Measurements from ENCODE around the gene SMIM38.

The SMIM38 gene

GRCh38 chr11:69114811-69115523 is 40.8 kb upstream of the SMIM38 start:
- Histone ChIP-seq H2AFZ (ENCODE audit: low read depth, low read length) (no peak overlapping the region), H3K36me3 (ENCODE audit: insufficient read depth, low read length) (no peaks in the 10 kb centered on the region), H3K27me3 (ENCODE audit: insufficient read depth, low read length) (no peaks in the 10 kb centered on the region), H3K4me1 (ENCODE audit: insufficient read depth, low read length) (no peaks in the 10 kb centered on the region), H3K9me3 (ENCODE audit: low read length) (peaks cover 2% of the 10 kb centered on the region), H3K4me3 (ENCODE audit: low read length) (no peak overlapping the region)

GRCh38 chr11:69115586-69116560 is 39.9 kb upstream of the SMIM38 start:
- H3K4me3 ChIP-seq (ENCODE audit: low read length) = no peak overlapping the region
- peaks cover 3% of the 10 kb centered on the region for H3K9me3 ChIP-seq (ENCODE audit: low read length)
- no peaks in the 10 kb centered on the region for H3K4me1 ChIP-seq (ENCODE audit: insufficient read depth, low read length)
- no peak overlapping the region for H2AFZ ChIP-seq (ENCODE audit: low read depth, low read length)
- H3K27me3 ChIP-seq (ENCODE audit: insufficient read depth, low read length) = no peaks in the 10 kb centered on the region
- H3K36me3 ChIP-seq (ENCODE audit: insufficient read depth, low read length) = no peaks in the 10 kb centered on the region

- H3K36me3 ChIP-seq (ENCODE audit: insufficient read depth, low read length) = no peaks in the 10 kb centered on the region
- no peak overlapping the region for H3K4me3 ChIP-seq (ENCODE audit: low read length)
- peaks cover 3% of the 10 kb centered on the region for H3K9me3 ChIP-seq (ENCODE audit: low read length)
- no peaks in the 10 kb centered on the region for H3K4me1 ChIP-seq (ENCODE audit: insufficient read depth, low read length)
- no peaks in the 10 kb centered on the region for H3K27me3 ChIP-seq (ENCODE audit: insufficient read depth, low read length)
- no peak overlapping the region for H2AFZ ChIP-seq (ENCODE audit: low read depth, low read length)
Measured at GRCh38 chr11:69116671-69117070, 39.1 kb upstream of the SMIM38 start.

- Histone ChIP-seq H3K4me1 (ENCODE audit: insufficient read depth, low read length) (peaks cover 17% of the 10 kb centered on the region), H2AFZ (ENCODE audit: low read depth, low read length) (no peak overlapping the region), H3K36me3 (ENCODE audit: insufficient read depth, low read length) (no peaks in the 10 kb centered on the region), H3K4me3 (ENCODE audit: low read length) (no peak overlapping the region), H3K9me3 (ENCODE audit: low read length) (peaks cover 3% of the 10 kb centered on the region), H3K27me3 (ENCODE audit: insufficient read depth, low read length) (no peaks in the 10 kb centered on the region)
Measured at GRCh38 chr11:69119190-69119589, 36.5 kb upstream of the SMIM38 start.

GRCh38 chr11:69120096-69120875 is 35.4 kb upstream of the SMIM38 start:
- H3K4me3 ChIP-seq (ENCODE audit: low read length) = no peak overlapping the region
- no peaks in the 10 kb centered on the region for H3K36me3 ChIP-seq (ENCODE audit: insufficient read depth, low read length)
- H3K4me1 ChIP-seq (ENCODE audit: insufficient read depth, low read length) = peaks cover 17% of the 10 kb centered on the region
- peaks cover 3% of the 10 kb centered on the region for H3K9me3 ChIP-seq (ENCODE audit: low read length)
- no peaks in the 10 kb centered on the region for H3K27me3 ChIP-seq (ENCODE audit: insufficient read depth, low read length)
- no peak overlapping the region for H2AFZ ChIP-seq (ENCODE audit: low read depth, low read length)

- Histone ChIP-seq H3K27me3 (ENCODE audit: insufficient read depth, low read length) (no peaks in the 10 kb centered on the region), H3K4me3 (ENCODE audit: low read length) (no peak overlapping the region), H3K9me3 (ENCODE audit: low read length) (peaks cover 3% of the 10 kb centered on the region), H3K4me1 (ENCODE audit: insufficient read depth, low read length) (peaks cover 17% of the 10 kb centered on the region), H3K36me3 (ENCODE audit: insufficient read depth, low read length) (no peaks in the 10 kb centered on the region), H2AFZ (ENCODE audit: low read depth, low read length) (no peak overlapping the region)
Measured at GRCh38 chr11:69121021-69121420, 34.7 kb upstream of the SMIM38 start.

- H3K4me3 ChIP-seq (ENCODE audit: low read length) = no peak overlapping the region
- no peak overlapping the region for H2AFZ ChIP-seq (ENCODE audit: low read depth, low read length)
- H3K4me1 ChIP-seq (ENCODE audit: insufficient read depth, low read length) = peaks cover 17% of the 10 kb centered on the region
Measured at GRCh38 chr11:69121621-69122325, 34.0 kb upstream of the SMIM38 start.

GRCh38 chr11:69122326-69122629 is 33.5 kb upstream of the SMIM38 start:
- Histone ChIP-seq H3K9me3 (ENCODE audit: low read length) (peaks cover 3% of the 10 kb centered on the region), H3K36me3 (ENCODE audit: insufficient read depth, low read length) (no peaks in the 10 kb centered on the region), H3K4me3 (ENCODE audit: low read length) (no peak overlapping the region), H2AFZ (ENCODE audit: low read depth, low read length) (no peak overlapping the region), H3K27me3 (ENCODE audit: insufficient read depth, low read length) (no peaks in the 10 kb centered on the region), H3K4me1 (ENCODE audit: insufficient read depth, low read length) (peaks cover 17% of the 10 kb centered on the region)

More at GRCh38 chr11:69121621-69122325, 34.0 kb upstream of the SMIM38 start:
- no peaks in the 10 kb centered on the region for H3K36me3 ChIP-seq (ENCODE audit: insufficient read depth, low read length)
- H3K27me3 ChIP-seq (ENCODE audit: insufficient read depth, low read length) = no peaks in the 10 kb centered on the region
- H3K9me3 ChIP-seq (ENCODE audit: low read length) = peaks cover 3% of the 10 kb centered on the region

- H2AFZ ChIP-seq (ENCODE audit: low read depth, low read length) = no peak overlapping the region
- H3K4me1 ChIP-seq (ENCODE audit: insufficient read depth, low read length) = peaks cover 17% of the 10 kb centered on the region
- no peaks in the 10 kb centered on the region for H3K36me3 ChIP-seq (ENCODE audit: insufficient read depth, low read length)
- H3K4me3 ChIP-seq (ENCODE audit: low read length) = no peak overlapping the region
- H3K9me3 ChIP-seq (ENCODE audit: low read length) = peaks cover 3% of the 10 kb centered on the region
- H3K27me3 ChIP-seq (ENCODE audit: insufficient read depth, low read length) = no peaks in the 10 kb centered on the region
Measured at GRCh38 chr11:69122630-69123431, 32.9 kb upstream of the SMIM38 start.

GRCh38 chr11:69123593-69124545 is 31.9 kb upstream of the SMIM38 start:
- Histone ChIP-seq H3K4me3 (ENCODE audit: low read length) (no peak overlapping the region), H3K4me1 (ENCODE audit: insufficient read depth, low read length) (peaks cover 17% of the 10 kb centered on the region), H3K36me3 (ENCODE audit: insufficient read depth, low read length) (no peaks in the 10 kb centered on the region)

GRCh38 chr11:69125861-69126260 is 29.9 kb upstream of the SMIM38 start:
- no peak overlapping the region for H2AFZ ChIP-seq (ENCODE audit: low read depth, low read length)
- H3K9me3 ChIP-seq (ENCODE audit: low read length) = no peaks in the 10 kb centered on the region
- peaks cover 17% of the 10 kb centered on the region for H3K4me1 ChIP-seq (ENCODE audit: insufficient read depth, low read length)
- H3K4me3 ChIP-seq (ENCODE audit: low read length) = no peak overlapping the region
- H3K36me3 ChIP-seq (ENCODE audit: insufficient read depth, low read length) = no peaks in the 10 kb centered on the region
- H3K27me3 ChIP-seq (ENCODE audit: insufficient read depth, low read length) = no peaks in the 10 kb centered on the region

More at GRCh38 chr11:69123593-69124545, 31.9 kb upstream of the SMIM38 start:
- Histone ChIP-seq H2AFZ (ENCODE audit: low read depth, low read length) (no peak overlapping the region), H3K9me3 (ENCODE audit: low read length) (peaks cover 3% of the 10 kb centered on the region), H3K27me3 (ENCODE audit: insufficient read depth, low read length) (no peaks in the 10 kb centered on the region)

Measured in neuron (in vitro differentiated cells).